Activated T-cell treated with anti-CD3 and anti-CD28 coated beads for 4 hours (primary cell): Measurements from ENCODE around the gene RSRC1.

Experiments used
- DNase-seq: peaks from one replicate; pipeline ENCODE4 v3.0.0-alpha.2; 2020

Gene RSRC1

GRCh38 chr3:158418035-158418434, 308.1 kb downstream of the RSRC1 start:
- DNase-seq: no peak

- no peak for DNase-seq
Observed at GRCh38 chr3:158419820-158420653, 310.1 kb downstream of the RSRC1 start.

- DNase-seq: no peak
Observed at GRCh38 chr3:158420654-158421396, 310.9 kb downstream of the RSRC1 start.

- DNase-seq: no peak
Observed at GRCh38 chr3:158430448-158430847, 320.6 kb downstream of the RSRC1 start.

GRCh38 chr3:158430968-158431367, 321.1 kb downstream of the RSRC1 start:
- DNase-seq: no peak

GRCh38 chr3:158431829-158432228, 321.9 kb downstream of the RSRC1 start:
- DNase-seq: no peak

GRCh38 chr3:158434412-158435038, 324.6 kb downstream of the RSRC1 start:
- DNase-seq: peak; percentile 7

- DNase-seq: no peak
Observed at GRCh38 chr3:158443632-158444031, 333.7 kb downstream of the RSRC1 start.

- no peak for DNase-seq
Observed at GRCh38 chr3:158447408-158447807, 337.5 kb downstream of the RSRC1 start.

GRCh38 chr3:158451405-158452055, 341.6 kb downstream of the RSRC1 start:
- DNase-seq: no peak

GRCh38 chr3:158452334-158452733, 342.4 kb downstream of the RSRC1 start:
- DNase-seq: no peak

GRCh38 chr3:158453004-158453403, 343.1 kb downstream of the RSRC1 start:
- DNase-seq: no peak

- no peak for DNase-seq
Observed at GRCh38 chr3:158453865-158454264, 344.0 kb downstream of the RSRC1 start.

GRCh38 chr3:158455406-158455805, 345.5 kb downstream of the RSRC1 start:
- no peak for DNase-seq

- DNase-seq: no peak
Observed at GRCh38 chr3:158456114-158456513, 346.2 kb downstream of the RSRC1 start.

- DNase-seq: no peak
Observed at GRCh38 chr3:158458464-158458863, 348.6 kb downstream of the RSRC1 start.

- DNase-seq: no peak
Observed at GRCh38 chr3:158460926-158461325, 351.0 kb downstream of the RSRC1 start.

GRCh38 chr3:158463556-158463955, 353.7 kb downstream of the RSRC1 start:
- DNase-seq: no peak

GRCh38 chr3:158465074-158465473, 355.2 kb downstream of the RSRC1 start:
- no peak for DNase-seq

- DNase-seq: no peak
Observed at GRCh38 chr3:158470944-158471638, 361.2 kb downstream of the RSRC1 start.

- no peak for DNase-seq
Observed at GRCh38 chr3:158471639-158472294, 361.9 kb downstream of the RSRC1 start.

GRCh38 chr3:158479051-158479450, 369.2 kb downstream of the RSRC1 start:
- DNase-seq: no peak
